HG03354 (cell line): ENCODE data around the gene COL4A2.

Experiments used
- ATAC-seq: cut with Tn5 transposase; IDR thresholded peaks from one replicate; pipeline ENCODE4 v1.9.1; 2021; ENCODE audit warnings: mild to moderate bottlenecking; ENCODE audit not compliant: unreplicated experiment, poor library complexity, severe bottlenecking

Gene COL4A2

DNA sequence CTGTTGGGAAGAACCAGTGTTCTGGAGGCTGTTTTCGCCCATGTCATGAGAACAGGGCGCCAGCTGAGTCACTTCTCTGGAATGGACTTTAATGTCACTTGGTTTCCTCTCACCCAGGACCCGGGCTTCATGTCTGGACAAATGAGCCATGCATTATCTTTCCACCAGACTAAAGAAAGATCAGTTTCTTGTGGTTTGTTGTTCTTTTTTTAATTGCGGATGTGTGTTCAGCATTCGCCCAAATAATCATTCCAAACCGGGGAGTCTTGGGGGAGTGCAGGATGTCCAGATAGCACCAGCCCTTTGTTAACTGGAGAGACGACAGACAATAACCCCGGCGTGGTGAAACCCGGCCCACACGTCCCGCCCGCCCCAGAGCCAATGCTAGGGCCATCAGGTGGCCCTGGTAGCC is 102.5 kb downstream of the COL4A2 start:
- ATAC-seq, result no peak

DNA sequence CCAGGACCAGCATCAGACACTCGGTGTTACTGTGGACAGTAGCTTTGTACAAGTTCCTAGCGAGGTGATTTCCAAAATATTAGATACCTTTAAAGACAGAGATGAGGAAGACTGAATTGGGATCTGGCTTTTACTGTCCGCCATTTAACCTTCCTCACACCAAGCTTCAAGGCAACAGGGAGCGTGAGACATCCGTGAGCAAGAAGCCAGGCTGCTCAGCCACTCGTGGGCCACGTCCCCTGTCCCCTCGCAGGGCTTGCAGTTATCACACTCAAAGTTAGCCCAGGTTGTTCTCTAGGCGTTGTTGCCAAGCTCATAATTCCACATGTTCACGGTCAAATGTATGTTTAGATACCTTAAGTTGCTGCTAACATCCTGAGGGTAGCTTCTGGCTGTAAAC is 102.9 kb downstream of the COL4A2 start:
- no peak for ATAC-seq

DNA sequence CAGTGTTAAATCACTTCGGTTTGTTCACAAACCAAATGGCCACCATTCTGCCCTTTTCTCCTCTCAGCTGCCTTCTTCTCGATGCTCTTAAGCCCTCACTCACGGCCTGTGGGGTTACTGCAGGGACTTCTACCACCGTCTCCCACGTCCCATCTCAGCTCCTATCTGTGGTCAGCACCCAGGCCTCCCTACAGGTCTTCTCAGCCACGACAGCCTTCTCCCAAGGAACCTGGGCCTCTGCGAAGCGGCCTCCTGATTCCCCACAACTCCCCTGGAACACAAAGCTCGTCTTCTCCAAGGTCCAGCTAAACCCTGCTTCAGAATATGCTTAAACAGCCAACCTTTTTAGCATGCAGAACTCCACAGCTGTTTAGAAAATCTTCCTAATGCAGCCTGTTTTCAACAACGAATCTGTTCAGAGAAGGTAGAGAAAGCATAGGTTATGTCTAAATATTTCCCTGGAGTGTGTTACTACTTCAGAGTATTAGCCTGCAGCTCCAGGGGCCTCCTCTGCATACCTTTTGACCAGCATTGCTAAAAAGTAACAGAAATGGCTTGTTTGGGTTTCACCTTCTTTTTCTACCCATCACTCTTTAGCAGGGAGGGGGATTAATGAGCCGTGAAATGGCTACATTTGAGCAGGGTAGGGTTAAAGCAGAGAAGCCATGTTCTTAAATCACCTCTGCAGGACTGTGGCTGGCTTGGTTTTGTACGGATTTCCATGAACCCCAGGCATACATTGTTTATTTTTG is 104.0 kb downstream of the COL4A2 start:
- no peak for ATAC-seq

DNA sequence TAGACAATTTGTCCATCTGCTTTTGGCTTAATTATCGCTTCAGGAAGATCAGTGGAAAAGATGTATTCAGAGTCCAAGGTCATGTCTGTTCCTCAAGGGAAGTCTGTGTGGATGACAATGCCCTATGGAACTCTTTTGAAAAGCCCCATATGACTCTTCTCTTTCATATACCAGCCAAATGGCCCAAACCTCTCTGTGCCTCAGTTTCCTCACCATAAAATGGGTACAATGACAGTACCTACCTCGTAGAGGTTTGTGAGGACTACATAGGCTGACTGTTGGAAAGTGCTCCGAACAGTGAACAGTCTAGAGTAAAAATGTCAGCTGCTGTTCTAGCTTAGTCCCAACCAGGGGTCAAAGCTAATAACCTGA is 104.6 kb downstream of the COL4A2 start:
- peak; percentile 13 for ATAC-seq

DNA sequence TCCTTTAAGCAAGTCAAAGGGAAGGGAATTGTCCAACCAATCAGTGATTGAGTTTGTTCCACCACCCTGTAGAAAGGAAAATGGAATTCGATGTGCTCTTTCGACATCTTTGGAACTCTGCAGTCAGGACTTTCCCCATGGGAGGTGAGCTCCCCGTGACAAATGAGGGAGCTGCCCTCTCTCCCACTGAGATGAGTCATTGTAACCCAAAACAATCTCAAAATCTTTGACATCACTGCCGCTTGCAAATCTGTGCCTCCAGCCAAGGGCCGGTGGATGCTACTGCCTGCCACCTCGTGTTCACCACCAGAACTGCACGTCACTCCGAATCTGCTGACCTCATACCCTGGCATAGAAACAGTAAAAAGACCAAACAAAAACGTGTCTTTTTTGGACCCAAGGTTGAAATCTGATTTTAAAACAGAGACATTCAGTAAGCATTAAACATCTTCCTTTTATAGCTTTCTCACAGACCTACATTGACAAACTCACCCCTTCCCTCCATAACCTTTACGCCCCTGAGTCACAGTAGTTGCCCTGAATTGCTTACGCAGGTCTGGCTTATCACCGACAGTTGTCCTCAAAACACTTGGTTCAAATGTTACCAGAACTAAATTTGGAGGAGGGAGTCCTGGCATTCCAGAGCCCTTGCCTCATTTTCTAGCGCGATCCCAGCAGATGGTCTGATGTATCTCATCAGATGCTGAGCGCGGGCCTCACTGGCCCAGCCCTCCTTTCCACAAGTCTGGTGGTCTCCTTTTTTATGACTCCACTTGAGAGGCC is 105.2 kb downstream of the COL4A2 start:
- peak; percentile 88 for ATAC-seq

DNA sequence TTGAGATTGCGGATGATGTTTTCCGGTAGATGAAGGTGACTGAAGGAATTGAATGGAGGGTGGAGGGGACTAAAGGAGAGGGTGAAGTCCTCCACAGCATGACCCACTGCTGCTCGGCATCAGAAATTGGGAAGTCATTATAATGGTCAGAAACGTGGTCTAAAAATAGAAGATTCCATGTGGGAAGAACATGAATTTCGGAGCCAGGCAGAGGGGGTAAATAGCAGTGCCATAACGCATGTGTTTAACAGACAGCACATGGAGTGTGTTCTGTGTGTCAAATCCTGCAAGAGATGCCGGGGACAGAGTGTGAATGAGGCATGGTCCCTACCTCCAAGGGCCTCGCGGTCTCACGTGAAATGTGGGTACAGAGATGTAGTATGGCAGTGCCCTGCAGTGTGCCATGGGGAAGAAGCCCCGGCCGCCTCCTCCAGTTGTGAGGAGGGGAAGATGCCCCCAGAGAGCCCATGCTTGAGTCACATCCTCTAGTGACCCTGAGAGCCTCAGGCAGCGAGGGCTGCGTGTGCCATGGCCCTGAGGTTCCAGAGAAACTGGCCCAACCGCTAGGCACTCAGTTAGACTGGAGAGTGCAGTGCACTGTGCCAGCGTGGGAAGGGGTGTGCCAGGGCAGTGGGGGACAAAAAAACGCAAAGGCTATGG is 106.1 kb downstream of the COL4A2 start:
- ATAC-seq, result no peak

DNA sequence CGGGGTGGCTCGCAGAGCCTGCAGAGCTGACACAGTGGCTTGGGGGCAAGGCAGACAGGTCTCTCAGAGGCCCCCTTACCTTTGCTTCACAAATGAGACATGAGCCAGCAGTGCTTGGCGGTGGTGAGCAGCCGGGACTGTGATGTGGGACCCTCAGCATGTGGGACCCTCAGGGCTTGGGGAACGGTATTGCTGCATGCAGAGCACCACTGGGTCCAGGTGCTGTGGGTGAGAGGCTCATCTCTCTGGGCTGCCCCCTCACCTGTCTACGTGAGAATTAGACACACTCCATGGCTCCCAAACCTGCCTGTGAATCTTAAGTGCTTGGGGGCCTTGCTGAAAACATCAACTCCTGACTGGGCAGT is 106.6 kb downstream of the COL4A2 start:
- ATAC-seq, result no peak

DNA sequence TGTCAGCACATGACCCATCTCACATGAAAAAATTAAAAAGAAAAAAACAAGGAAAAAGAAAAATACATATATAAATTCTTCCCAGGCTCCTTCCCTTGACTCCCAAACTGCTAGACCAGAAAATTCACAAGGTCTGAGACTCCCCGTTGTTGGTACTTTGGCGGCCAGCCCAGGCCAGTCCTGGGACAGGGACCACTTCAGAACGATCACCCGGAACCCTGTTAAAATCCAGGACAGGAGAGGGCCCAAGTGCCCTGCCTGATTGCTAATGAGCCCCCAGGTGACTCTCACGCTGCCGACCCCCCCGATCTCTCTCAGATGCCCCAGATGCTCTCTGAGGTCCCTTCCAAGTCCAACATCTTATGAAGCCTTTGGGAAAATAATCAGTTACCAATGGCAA is 107.2 kb downstream of the COL4A2 start:
- no peak for ATAC-seq

DNA sequence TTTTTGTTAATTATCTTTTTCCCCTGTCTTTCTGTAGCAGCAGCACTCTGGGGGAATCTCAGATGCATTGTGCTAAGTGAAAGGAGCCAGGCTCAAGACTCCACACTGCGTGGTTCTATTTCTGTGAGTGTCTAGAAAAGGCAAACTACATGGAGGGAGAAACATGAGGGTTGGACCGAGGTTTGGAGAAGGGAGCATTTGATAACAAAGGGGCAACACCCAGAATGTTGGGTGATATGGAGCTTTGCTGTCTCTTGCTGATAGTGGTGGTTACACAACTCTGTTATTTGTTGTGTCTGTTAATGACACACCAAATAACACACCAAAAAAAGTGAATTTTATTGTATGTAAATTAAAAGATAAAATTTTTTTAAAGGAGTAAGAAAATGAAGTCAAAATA is 107.8 kb downstream of the COL4A2 start:
- no peak for ATAC-seq

DNA sequence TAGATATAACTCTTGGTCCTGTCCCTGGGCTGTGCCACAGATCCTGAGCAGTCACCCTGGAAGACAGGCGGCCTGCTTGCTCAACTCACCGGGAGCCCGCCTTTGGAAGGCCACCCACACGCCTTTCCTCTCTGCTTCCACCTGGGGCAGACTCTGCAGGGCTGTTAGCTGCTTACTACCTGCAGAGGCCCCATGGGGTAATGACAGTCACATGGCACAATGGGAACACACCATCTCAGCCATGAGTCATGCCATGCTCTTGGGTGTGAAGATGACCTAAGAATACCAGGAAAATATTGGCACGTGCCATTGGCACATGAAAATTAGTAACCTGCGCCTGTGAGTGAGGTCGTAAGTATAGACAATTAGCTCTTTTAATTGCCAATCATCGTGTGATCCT is 108.6 kb downstream of the COL4A2 start:
- ATAC-seq, result no peak

DNA sequence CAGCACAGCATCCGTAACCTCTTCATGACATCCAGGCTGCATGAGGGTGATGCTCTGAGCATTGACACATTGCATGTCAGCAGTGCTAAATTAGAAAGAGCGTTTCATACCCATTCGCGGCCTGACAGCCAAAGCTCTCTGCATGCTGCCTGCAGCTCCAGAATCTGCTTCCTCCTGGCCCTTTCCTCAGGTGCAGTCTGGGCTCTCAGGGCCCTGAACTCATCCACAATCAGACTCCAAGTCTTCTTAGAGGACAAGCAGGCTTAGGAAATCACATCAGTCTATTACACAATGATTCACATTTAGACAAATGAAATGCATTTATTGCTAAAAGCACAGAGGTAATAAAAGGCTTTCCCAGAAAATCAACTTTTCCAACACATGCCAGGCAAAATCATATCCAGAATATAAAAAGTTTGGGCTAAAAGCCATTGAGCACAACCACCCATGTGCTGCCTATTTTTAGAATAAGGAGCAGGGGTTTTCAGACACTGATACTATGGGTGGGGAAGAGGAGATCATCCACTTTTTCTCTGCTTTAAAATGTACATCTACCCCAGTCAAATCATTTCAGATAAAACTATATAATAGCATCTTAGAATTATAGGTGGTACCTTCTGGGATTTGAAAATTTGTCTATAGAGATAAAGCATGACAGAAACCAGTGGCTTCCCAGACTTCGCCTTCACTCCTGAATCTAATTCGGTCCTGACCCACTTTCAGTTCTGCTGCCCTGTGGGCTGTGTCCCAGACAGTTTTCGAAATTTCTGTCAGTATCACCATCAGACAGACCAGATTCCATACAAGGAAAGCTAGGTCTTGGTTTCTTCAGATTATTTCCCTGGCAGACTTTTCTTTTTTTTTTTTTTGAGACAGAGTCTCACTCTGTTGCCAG is 109.3 kb downstream of the COL4A2 start:
- no peak for ATAC-seq

DNA sequence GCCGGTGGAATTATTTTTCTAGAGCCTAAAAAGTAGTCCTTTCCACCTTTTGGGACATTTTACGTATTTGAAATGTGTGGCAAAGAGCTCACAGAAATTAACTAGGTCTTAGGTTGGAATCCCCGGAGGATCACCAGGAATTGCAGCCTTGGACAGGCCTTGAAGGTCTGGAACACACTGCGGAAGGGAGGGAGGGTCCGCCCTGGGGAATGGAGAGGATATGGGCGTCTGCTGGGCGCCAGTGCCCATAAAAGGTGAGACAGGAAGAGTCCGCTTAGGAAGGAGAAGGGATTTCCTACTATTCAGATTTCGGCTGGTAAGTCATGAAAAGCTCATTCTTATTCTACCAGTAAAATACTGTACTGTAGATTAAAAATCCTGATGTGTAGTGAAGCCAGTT is 111.9 kb downstream of the COL4A2 start:
- ATAC-seq, result peak; percentile 14

DNA sequence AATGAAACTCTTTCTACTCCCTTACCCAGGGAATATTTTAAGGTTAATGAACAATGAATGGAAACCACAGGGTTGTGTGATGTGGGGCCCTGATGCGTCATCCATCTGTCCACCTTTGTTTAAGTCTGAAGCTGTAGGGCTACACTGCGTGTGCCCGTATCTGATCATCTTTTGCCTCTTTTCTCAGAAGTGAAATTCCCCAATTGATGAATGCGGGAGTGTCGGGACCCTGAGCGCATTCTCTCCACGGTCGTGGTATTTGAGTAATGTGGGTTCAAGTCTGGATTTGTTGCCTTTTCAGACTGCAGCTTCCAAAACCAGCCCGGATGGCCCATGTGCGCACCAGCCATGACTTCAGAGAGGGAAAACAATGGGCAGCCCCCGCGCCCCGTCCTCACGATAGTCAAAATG is 112.3 kb downstream of the COL4A2 start:
- peak; percentile 57 for ATAC-seq

DNA sequence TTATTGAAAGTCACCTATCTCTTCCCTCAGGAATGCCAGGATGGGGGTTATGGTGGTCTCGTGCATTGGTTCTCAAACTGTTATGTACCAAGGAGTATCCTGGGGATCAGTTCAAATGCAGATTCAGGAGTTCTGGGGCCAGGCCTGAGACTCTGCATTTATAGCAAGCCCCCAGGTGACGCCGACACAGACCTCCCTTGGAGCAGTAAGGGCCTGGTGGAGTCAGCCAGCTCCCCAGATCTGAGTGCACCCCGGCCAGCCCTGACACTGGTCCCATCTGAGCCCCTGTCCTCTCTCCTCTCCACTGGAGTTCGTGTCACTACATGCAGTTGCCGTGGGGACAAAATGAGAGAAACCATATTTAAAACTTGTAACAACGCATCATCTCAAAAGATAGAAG is 112.9 kb downstream of the COL4A2 start:
- no peak for ATAC-seq

DNA sequence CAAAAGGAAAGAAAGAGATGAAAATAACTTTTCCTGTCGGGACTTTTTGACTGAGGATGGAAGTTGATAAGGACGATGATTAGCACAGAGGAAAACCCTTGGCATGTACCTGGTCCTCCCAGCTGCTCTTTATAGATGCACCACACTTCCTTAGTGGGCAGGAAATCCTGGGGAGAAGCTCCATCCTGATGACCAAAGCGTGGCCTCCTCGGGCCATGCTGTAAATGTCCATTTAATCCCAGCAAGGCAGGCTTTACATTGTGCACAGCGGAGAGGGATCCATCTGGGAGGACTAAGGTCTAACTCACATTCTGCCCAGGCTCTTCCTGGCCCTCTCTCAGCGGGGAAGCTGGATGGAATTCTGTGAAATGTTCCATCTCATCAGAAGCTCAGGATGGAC is 113.5 kb downstream of the COL4A2 start:
- ATAC-seq, result no peak

DNA sequence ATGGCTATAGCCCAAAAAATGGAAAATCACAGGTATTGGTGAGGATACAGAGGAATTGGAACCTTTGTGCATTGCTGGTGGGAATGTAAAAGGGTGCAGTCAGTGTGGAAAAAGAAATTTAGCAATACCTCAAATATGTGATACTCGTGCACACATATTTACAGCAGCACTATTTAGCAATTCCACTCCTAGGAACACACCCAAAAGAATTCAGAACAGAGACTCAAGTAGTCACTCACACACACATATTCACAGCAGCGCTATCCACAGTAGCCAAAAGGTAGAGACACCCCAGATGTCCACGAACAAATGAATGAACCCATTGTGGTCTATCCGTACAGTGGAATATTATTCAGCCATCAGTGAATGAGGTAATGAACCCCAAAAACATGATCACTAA is 114.0 kb downstream of the COL4A2 start:
- ATAC-seq, result no peak

DNA sequence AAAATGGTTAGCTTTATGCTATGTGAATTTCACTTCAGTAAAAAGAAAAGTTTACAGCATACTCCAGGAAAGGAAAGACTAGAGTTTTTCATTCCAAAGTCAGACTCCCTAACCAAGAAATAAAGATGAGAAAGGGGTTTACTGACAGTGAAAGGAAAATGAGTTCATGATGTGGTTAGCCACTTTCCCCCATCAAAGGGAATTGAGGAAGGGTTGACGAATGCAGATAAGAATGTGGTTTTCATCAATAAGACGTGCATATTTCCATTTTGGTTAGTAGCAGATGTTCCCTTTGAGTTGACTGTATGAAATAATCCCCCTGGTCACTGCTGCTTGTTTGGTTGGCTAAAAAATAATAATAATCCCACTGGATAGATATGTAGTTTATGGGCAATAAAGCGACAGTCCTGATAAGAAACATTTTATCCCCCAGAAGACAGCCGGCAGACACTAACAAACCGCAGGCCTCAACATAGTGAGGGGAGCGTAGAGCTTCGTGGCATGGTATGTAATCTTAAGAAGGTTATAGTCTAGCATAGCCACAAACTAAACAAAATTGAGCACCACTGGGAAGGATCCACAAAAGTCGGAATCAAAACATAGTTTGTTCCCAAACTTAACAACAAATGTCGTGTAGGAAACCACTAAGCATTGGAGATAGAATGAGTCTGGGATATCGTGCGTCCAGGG is 114.8 kb downstream of the COL4A2 start:
- no peak for ATAC-seq

DNA sequence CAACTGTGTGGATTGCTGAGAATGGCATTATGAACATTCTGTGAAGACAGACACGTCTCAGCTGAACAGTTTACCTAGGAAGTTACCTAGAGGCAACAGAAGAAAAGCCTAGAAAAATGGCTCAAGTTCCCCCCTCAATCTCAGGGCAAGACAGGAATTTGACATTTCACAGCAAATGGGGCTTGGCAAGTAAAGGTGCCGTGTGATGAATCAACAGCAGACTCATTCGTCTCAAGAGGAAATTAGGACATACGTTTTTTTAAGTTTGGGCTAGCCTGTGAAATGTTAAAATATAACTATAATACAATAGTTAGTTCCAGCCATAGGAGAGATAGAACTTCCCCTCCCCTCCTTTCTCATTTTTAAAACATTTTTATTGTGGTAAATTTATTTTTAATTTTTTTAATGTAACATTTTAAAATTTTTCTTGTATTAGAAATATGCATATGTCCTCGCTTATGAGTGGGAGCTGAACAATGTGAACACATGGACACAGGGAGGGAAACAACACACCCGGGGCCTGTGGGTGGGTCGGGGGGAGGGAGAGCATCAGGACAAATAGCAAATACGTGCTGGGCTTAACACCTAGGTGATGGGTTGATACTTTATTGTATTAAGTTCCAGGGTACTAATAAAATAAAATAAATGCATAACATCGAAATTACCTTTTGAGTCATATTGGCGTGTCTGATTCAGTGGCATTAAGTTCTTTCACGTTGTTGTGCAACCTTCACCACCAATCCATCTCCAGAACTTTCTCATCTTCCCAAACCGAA is 116.0 kb downstream of the COL4A2 start:
- no peak for ATAC-seq
